ENCODE data around the gene EXTL1.

EXTL1 gene

DNA sequence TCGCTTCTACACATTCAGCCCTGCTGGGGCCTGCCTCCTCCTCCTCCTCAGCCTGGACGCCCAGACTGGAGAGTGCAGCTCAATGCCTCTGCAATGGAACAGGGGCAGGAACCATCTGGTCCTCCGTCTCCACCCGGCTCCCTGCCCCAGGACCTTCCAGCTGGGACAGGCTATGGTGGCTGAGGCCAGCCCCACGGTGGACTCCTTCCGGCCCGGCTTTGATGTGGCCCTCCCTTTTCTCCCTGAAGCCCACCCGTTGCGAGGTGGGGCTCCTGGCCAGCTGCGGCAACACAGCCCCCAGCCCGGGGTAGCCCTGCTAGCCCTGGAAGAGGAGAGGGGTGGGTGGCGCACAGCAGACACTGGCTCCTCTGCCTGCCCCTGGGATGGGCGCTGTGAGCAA lies 1.4 kb downstream of the EXTL1 start:
- DNase-seq (ENCODE audit: low spot score): no peak

DNA sequence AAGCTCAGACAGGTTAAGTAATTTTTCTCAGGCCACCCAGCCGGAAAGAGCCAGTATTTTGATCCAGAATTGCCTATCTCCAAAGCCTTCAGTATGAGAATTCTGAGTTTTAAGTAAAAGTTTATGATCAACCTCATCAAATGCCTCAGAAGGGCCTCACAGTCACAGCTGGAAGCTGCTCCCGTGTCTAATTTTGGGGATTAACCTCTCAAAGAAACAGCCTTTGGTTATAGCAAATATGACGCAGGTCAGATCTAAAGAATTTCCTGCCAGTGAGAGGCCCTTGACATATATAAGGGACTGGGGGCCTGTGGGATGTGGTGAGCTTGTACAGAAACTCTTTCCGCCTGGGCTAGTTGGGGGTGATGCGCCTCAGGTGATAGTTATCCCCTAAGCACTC lies 2.3 kb downstream of the EXTL1 start:
- DNase-seq (ENCODE audit: low spot score): no peak

DNA sequence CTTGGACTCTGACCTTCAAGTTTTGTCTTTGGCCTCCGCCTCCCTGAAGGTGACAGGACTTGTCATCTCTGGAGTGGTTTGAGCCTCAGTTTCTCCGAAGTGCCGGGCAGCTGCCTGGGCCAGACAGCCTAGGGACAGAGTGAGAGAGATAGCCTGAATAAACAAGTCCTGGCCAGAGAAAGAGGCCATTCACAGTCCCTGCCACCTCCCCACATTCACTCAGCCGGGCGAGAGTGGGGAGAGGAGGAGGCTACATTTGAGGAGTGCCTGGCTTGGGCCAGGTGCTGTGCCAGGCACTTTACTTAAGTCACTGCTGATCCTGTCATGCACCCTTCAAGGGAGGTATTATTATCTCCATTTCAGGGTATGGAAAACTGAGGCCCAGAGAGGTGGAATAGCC lies 3.5 kb downstream of the EXTL1 start:
- no peak for DNase-seq (ENCODE audit: low spot score)

DNA sequence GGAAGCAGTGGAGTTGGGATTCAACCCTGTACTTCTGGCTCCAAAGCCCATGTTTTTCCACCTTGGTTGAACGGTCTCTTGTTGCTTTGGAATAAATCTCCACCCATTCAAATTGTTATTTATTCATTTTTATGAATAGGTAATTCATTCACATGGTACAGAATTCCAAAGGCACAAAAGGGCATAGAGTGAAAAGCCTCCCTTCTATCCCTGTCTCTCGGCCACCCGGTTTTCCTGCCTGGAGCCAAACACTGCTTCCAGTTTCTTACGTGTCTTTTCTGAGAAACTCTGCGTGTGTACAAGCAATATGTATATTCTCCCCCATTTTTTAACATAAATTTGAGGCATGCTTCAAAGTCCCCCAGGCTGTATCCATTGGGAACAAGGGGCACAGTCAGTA lies 3.9 kb downstream of the EXTL1 start:
- no peak for DNase-seq (ENCODE audit: low spot score)

DNA sequence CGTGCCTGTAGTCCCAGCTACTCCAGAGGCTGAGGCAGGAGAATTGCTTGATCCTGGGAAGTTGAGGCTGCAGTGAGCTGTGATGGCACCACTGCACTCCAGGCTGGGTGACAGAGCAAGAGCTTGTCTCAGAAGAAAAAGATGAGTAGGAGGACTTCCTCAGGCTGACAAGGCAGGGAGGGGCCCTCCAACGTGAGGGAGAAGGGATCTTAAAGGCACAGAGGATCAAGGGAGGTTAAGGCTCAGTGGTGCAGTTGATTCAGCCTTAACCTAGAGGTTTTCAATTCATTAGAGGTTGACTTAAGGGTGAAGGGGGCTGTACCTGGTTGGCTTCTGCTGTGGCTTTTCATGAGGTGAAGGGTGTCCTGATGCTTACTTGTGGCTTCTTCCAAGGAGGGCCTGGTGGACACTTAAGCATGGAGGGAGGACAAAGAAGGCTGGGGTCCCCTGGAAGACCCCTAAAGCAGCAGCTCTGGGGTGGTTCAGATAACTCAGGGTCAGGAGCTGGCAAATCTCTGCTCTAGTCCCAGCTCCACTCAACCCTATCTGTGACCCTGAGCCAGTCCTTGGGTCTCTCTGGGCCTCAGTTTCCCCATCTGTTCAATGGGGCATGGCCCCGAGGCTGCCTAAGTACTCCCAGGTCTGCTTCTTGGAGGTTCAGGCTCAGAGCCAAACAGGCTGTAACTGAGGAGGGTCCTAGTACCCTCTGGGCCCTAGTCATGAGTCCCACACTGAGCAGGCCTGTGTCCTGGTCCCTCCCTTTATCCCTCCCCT lies 6.3 kb downstream of the EXTL1 start:
- no peak for DNase-seq (ENCODE audit: low spot score)

DNA sequence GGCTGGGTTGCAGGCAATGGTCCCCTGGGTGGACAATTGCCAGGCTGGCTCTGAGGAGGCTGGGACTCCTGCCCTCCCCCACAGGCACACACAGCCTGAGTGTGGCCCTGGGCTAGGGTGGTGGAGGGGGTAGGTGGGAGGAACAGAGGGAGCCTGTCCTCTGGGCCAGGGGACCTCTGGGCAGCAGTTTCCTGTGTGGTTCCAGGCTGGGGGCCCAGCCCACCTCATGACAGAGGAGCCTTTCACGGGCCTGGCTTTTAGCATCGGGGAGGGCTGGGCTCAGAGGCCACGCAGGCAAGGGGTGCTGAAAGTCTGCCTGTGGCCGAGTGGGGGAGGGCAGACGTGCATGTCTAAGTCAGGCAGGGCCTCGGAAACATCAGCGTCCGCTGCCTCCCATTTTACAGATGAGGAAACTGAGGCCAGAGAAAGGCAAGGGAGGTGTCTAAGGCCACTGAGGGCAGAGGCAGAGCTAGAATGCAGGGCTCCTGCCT lies 7.0 kb downstream of the EXTL1 start:
- DNase-seq (ENCODE audit: low spot score): no peak

DNA sequence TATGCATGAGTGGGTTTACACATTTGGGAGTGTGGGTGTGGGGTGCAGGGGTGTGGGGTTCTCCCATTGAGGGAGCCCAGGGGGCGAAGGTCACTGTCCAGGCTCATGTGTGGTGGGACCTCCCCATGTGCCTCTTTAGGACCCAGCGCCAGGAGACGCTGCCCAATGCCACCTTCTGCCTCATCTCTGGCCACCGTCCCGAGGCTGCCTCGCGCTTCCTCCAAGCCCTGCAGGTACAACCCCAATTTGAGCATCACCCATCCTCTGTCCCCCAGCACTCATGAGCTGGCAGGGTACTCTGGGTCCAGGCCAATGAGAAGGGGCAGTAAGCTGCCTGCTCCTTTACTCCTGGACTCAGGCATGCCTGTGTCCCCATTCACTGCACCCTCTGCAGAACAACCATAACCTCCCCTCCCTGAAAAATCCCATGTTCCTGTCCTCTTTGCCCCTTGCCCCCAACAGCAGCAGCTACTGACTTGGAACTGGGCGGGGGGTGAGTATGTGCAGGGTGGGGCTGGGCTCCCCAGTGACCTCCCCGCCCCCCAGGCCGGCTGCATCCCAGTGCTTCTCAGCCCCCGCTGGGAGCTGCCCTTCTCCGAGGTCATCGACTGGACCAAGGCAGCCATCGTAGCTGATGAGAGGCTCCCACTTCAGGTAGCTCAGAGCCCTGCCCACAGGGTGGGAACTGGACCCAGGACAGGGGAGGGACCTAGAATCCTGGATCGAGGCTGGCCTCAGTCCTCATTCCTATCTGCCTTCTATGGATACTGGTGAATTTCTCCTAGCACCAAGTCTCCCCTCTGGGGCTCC lies 7.7 kb downstream of the EXTL1 start:
- no peak for DNase-seq (ENCODE audit: low spot score)

DNA sequence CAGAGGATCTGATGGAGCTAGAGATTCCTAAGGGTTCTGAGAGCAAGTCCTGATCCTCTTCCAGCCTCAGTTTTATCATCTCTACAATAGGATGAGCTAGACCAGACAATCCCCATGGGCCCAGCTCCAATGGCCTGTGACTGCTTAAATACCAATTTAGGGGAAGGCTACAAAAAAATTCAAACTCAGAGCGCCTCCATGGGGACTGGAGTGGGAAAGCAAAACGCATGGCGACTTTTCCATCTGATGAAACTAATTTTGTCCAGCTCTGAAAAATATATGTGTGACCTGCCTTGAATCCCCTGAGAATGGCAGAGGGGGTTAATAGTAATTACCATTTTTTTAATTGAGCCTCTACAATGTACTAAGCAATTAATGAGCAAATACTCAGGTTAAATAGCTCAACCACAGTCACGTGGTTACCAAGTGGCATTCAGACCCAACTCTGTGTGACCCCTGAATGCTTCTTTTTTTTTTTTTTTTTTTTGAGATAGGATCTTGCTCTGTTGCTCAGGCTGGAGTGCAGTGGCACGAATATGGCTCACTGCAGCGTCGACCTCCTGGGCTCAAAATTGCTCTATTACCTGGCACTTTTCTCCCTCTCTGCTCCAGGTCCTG lies 8.4 kb downstream of the EXTL1 start:
- no peak for DNase-seq (ENCODE audit: low spot score)

DNA sequence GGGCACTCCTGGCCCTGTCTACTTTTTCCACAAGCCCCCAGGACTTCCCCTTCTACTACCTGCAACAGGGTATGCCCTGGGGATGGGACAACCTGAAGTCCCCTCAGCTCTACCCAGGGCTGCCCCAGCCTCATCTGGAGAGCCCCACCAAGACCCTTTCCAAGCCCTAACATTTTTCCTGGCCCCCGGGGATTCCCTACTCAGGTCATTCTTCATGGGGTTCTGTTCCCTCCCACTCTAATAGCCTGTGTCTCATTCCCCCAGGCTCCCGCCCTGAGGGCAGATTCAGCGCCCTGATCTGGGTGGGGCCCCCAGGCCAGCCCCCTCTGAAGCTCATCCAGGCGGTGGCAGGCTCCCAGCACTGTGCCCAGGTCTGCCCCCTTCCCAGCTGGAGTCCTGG lies 9.6 kb downstream of the EXTL1 start:
- no peak for DNase-seq (ENCODE audit: low spot score)

DNA sequence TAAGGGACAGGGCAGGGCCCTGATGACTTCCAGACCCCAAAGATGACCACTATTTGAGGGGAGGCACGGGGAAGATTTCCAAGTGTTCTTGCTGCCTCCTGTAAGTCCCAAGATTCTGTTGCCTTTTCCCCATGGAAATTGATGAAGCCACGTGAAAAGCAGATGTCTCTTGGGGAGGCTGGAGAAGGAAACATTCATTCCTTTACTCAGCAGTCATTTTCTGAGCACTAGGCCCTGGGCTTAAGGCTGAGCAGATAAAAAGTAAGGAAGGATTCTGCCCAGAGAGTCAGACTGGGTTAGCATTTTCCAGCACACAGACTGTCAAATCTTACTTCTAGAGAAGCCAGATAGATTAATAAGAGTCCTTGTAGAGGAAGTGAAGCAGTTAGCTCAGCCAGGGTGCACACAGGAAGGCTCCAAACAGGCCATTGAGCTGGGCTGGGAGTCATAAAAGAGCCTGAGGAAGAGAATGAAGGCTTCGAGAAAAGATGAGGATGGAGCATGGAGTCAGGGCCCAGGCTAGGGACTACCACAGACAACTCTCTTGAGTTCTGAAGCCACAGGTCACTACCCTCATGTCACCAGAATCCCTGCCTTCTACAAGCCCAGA lies 10.1 kb downstream of the EXTL1 start:
- DNase-seq (ENCODE audit: low spot score): no peak

DNA sequence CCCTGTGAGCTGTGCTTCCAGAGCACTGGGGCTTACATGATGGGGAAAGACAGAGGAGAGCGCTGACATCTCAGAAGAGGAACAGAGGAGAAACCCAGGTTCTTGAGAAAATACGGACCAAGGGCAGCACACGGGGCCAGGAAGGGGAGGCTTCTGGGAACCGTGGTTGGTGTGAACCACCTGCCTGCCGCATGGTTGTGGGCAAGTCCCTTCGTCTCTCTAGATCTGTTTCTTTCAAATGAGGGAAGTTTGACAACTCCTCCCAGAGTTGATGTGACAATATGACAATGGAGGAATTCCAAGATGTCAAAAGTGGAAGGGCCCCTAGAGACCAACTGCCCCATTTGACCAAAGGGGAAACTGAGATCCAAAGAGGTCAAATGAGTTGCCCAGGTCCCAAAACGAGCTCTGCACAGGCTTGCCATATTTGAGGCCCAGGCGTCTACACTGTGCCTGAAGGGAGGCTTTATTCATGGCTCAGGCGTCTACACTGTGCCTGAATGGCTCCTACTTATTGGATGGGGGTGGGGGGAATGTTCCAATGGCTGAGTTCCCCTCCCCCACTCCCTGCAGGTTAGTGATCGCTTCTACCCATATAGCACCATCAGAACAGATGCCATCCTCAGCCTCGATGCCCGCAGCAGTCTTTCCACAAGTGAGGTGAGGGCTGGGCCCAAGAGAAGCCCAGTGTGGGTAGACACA lies 11.2 kb downstream of the EXTL1 start:
- no peak for DNase-seq (ENCODE audit: low spot score)

DNA sequence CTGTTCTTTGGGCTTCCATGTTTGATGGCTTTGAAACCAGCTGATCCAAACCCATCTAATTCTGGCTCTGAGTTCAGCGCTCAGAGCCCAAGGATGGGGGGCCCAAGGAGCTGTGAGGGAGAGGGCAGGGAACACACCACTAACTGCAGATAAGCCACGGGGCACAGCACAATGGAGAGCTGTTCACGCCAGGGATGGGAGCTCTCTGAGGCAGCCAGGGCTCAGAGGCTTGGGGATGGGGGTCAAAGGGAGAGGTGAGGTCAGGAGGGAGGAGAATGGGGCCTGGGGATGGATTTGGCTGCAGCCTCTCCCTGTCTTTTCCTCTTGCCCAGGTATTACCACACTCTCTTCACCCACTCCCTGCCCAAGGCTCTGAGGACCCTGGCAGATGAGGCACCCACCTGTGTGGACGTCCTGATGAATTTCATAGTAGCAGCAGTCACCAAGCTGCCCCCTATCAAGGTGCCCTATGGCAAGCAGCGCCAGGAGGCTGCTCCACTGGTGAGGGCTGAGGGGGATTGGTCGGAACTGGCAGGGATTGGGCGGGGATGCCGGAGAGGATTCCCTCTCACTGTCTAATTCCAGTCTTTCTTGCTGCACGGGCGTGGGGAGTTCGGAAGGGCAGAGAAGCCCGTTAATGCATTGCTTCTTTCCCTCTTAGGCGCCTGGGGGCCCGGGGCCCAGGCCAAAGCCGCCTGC lies 13.1 kb downstream of the EXTL1 start:
- no peak for DNase-seq (ENCODE audit: low spot score)

DNA sequence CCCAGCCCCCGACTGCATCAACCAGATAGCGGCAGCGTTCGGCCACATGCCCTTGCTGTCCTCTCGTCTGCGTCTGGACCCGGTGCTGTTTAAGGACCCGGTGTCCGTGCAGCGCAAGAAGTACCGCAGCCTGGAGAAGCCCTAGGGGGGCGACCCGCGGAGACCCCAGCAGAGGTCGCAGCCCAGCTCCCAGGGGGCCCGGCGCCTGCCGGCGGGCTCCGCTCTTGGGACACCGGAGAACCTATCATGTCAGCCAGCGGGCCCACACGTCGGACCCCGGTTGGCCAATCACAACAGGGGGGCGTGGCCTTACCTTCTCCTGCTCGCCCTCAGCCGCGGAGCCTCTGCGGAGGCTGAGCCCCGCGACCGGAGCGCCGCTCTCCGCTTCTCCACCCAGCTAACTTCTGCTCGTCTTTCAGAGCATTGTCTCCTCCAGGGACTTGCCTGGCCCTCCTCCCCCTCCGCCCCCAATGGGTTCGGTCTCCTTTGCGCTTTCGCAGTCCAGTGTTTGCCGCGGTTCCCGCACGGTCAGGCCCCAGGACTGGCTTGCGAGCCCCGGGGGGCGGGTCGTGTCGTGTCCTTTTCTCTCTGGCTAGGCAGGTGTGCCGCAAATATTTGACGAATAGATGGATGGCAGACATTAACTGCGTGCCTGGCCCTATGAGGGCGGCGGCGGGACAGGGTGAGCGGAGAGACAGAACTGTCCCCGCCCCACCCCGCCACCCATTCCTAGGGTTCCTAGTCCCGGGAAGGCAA lies 13.8 kb downstream of the EXTL1 start:
- DNase-seq (ENCODE audit: low spot score): peak; percentile 100

DNA sequence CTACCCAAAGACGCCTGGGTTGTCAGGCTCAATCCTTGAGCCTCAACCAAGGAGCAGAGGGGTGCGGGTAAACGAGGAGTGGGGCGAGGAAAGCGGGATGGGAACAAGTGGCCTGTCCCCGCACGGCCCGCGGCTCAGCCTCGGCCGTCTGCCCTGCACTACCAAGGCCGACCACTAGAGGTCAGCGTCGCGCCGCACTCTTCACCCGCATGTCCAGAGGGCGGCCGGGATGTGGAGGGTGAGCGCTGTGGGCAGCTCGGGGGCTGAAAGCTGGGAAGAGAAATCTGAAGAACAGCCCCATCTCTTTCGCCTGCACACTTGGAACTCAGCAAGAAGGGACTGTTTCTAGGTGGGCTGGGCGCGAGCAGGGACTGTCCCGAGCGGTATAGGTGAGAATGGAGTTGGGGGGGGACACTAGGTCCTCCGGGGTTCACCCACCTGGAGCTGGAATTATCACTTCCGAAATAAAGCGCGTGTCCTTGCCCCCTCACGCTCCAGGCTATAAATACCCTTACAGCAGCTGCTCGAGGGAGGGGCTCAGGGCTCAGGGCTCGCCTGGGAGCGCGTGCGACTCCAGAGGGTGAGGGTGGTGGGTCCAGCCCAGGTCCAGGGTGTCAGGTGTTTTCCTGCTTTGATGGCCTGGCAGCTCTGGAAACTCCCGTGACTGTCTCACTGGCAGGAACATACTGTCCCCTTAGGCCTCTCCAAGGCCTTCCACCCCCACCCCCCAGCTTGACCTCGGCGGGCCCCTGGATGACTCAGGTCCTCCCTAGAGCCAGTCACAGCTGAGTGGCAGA lies 14.6 kb downstream of the EXTL1 start:
- peak; percentile 95 for DNase-seq (ENCODE audit: low spot score)

DNA sequence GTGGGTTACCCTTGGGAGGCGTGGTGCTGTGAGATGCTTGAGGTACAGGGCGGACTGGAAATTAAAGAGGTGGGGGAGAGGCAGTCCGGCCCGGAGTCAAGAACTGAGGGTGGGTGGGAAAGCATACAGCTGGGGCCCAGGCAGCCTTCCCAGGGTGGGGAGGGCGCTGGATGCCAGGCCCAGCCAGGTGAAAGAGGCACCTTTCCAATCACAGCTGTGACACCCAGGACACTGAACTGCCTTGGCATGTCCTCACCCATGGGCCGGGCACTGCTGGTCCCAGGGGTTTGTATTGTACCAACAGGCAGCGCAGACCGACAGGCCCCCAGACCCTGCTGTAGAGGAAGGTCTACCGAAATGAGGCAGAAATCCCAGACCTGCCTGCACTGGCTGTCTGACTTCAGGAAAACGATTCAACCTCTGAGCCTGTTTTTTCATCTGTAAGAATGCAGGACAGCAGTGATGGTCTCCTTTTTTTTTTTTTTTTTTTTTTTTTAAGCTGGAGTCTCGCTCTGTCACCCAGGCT lies 15.2 kb downstream of the EXTL1 start:
- DNase-seq (ENCODE audit: low spot score): no peak

DNA sequence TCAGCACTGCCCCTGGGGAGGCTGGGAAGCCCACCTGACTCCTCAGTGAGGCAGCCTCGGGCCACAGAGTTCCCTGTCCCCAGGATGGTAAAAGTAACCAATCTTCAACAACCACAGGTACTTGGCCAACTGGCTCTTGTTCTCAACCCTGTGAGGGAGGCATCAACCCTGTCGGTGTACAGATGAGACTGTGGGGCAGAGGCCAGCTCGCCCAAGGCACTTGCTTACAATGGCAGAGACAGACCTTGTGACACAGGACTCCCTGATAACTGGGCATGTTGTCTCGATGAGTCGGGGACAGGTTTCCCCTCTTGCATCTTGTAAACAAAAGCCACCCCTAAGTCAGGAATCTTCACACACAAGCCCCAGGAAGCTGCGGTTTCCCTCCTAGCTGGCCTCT lies 16.3 kb downstream of the EXTL1 start:
- DNase-seq (ENCODE audit: low spot score): no peak

DNA sequence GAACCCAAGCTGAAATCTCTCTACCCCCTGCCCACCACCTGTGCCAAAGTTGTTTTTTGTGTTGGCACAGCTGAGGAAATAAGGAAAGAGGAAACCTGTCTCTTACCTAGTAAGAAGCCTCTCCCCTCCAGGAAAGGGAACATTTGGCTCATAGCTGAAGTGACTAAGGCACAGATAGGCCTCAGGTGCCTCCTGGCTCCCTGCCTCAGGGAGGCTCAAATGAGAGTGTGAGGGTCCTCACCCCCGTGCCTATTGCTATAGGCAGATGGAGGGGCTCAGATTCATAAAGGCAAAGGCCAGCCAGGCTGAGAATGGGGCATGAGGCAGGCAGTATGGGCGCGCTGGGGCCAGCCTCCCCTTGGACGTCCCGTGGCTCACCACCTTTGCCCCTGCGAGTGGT lies 16.9 kb downstream of the EXTL1 start:
- DNase-seq (ENCODE audit: low spot score): no peak

DNA sequence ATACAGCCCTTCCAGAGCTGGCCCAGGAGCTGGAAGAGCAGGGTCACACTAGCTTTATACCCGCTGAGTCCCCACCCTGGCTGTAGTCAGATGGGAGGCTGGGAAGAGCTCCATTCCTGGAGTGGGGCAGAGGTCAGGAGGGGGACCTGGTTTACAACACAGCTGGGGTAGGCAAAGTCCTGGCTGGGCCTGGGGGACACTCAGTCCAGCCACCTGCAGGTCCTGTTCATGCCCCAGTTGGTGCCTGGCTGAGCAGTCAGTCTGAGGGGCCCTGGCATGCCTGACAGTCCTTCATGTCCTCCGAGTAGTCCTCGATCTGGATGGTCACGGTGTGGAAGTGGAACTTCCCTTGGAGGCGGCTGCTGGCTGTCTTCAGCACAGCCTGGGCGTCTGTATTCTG lies 17.3 kb downstream of the EXTL1 start:
- DNase-seq (ENCODE audit: low spot score): no peak

DNA sequence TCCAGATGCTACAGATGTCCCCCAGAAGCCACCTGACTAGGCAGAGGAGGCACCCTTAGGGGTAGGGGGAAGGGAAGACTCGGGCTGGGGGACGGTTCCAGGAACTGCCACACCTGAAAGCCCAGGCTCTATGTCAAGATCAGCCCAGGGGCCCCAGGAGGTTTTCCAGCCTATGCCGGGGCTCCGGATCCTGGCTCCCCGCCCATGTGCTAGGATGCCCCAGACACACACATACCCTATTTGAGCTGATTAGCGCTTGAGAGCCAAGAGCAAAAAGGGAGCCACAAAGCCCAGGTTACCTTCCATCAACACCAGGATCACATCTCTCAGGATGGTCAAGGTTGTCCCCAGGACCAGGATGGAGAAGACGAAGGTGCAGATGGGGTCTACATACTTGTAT lies 19.8 kb downstream of the EXTL1 start:
- DNase-seq (ENCODE audit: low spot score): no peak
